GM12872 (cell line): ENCODE data around the gene LPP.

Experiments used
- TF ChIP-seq, protein P1 (sequence below): IDR thresholded peaks from 3 replicates; pipeline ENCODE4 v1.5.1; 2011; ENCODE audit warnings: low read depth, mild to moderate bottlenecking, low read length, moderate library complexity; ENCODE audit not compliant: insufficient read depth

Gene LPP

GRCh38 chr3:188595890-188596376 is 442.0 kb downstream of the LPP start:
- TF ChIP-seq, protein P1, sequence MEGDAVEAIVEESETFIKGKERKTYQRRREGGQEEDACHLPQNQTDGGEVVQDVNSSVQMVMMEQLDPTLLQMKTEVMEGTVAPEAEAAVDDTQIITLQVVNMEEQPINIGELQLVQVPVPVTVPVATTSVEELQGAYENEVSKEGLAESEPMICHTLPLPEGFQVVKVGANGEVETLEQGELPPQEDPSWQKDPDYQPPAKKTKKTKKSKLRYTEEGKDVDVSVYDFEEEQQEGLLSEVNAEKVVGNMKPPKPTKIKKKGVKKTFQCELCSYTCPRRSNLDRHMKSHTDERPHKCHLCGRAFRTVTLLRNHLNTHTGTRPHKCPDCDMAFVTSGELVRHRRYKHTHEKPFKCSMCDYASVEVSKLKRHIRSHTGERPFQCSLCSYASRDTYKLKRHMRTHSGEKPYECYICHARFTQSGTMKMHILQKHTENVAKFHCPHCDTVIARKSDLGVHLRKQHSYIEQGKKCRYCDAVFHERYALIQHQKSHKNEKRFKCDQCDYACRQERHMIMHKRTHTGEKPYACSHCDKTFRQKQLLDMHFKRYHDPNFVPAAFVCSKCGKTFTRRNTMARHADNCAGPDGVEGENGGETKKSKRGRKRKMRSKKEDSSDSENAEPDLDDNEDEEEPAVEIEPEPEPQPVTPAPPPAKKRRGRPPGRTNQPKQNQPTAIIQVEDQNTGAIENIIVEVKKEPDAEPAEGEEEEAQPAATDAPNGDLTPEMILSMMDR = no peak

- TF ChIP-seq, protein P1 = no peak
Observed at GRCh38 chr3:188598894-188599293, 444.9 kb downstream of the LPP start.

DNA sequence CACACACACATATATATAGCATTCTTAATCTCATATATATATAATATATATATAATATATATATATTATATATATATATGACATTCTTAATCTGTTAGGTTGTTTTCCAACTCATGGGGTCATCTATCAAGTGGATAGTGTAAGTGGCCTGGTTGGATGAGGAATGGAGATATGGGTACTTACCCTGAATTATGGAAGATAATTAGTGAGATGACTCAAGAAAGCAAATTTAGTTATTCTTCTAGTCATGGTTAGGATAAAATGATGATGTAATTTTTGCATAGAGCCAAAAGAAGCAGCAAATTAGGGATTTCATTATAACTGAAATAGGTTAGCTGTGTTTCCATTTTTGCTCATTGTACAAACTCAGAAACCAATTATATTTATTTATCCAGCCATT is 448.2 kb downstream of the LPP start:
- TF ChIP-seq, protein P1 = no peak

DNA sequence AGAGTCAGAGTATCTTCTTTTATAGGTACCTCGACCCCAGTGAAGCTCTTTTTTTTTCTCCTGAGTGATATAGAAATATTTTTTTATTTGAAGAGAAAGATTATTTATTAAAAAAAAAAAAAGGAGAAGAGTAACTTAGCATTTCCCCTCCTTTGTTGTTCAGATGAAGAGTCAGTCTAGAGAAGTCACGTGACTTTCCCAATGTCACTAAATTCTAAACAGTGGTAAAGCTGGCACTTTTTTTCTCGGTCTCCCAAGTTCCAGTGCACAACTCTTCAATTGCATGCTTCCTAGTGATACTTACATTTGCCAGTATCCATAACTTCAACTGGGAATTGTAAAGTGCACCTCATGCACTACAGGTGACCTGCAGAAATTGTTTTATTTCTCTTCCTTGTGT is 448.7 kb downstream of the LPP start:
- TF ChIP-seq, protein P1 = no peak

DNA sequence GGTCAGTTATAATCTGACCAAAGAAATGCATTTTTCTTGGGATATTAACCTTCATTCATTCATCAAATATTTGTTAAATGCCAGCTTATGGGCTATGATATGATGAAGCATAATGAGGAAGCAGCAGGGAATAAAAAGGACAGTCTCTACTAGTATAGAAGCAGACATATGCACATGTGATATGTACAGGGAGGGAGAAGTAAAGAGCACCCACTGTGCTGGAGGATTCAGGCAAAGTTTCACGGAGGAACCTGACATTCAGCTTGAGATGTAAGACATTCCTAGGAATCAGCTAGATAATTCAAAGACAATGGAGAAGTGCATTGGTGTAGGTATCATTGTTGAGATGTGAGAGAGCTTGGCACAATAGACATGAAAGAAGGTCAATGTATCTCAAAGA is 450.7 kb downstream of the LPP start:
- TF ChIP-seq, protein P1 = no peak

DNA sequence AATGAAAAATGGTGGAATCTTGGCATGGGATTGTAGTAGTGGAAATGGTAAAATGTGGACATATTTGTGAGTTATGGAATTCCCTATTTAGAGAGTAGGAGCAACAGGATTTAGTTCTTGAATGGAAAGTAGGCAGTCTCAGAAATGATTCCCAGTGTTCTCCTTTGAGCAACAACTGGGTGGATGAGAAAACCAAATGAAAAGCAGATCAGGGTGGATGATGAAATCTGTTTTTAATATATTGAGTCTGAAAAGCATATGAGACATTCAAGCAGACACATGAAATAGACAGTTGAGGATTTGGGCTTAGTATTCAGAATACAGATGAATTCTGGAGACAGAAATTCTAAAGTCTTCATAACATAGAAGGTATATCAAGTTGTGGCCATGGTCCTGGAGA is 451.3 kb downstream of the LPP start:
- TF ChIP-seq, protein P1 = no peak

GRCh38 chr3:188605905-188606304 is 451.9 kb downstream of the LPP start:
- TF ChIP-seq, protein P1 = no peak
